Activated T-helper 1 cell treated with anti-CD3 and anti-CD28 coated beads, Interleukin-2, amount 50 U/mL, for 16 hours (primary cell): ENCODE measurements around the gene SUCO.

Experiments
- DNase-seq, 2 donors: peaks; one replicate each; pipeline ENCODE4 v3.0.0-alpha.2; 2020; ENCODE audit warnings: low read depth in 1 of 2, low spot score in 1 of 2

SUCO gene

GRCh38 chr1:172514108-172514507, 18.8 kb upstream of the SUCO start:
- DNase-seq = no peak

- no peak for DNase-seq
Observed at GRCh38 chr1:172515436-172515835, 17.5 kb upstream of the SUCO start.

GRCh38 chr1:172515927-172516326, 17.0 kb upstream of the SUCO start:
- DNase-seq = no peak

- no peak for DNase-seq
Observed at GRCh38 chr1:172517081-172517480, 15.9 kb upstream of the SUCO start.

GRCh38 chr1:172517545-172517944, 15.4 kb upstream of the SUCO start:
- no peak for DNase-seq

GRCh38 chr1:172529304-172529703, 3.6 kb upstream of the SUCO start:
- no peak for DNase-seq

- DNase-seq = no peak
Observed at GRCh38 chr1:172530000-172530399, 3.0 kb upstream of the SUCO start.

GRCh38 chr1:172531412-172532182, 1.4 kb upstream of the SUCO start:
- no peak for DNase-seq

GRCh38 chr1:172532183-172532699, 709 bp upstream of the SUCO start:
- DNase-seq = peak; percentile 53 to 72

GRCh38 chr1:172533513-172534151, 682 bp downstream of the SUCO start:
- DNase-seq = peak in 1 of 2 donors; percentile 1

- DNase-seq = no peak
Observed at GRCh38 chr1:172536256-172536655, 3.3 kb downstream of the SUCO start.

GRCh38 chr1:172537366-172537765, 4.4 kb downstream of the SUCO start:
- DNase-seq = no peak

- DNase-seq = no peak
Observed at GRCh38 chr1:172537827-172538391, 5.0 kb downstream of the SUCO start.

GRCh38 chr1:172540635-172541034, 7.7 kb downstream of the SUCO start:
- no peak for DNase-seq

GRCh38 chr1:172544481-172545104, 11.6 kb downstream of the SUCO start:
- no peak for DNase-seq

- DNase-seq = no peak
Observed at GRCh38 chr1:172545396-172546004, 12.6 kb downstream of the SUCO start.

GRCh38 chr1:172547071-172547470, 14.1 kb downstream of the SUCO start:
- DNase-seq = no peak

GRCh38 chr1:172549621-172550280, 16.8 kb downstream of the SUCO start:
- no peak for DNase-seq

- no peak for DNase-seq
Observed at GRCh38 chr1:172551279-172551678, 18.3 kb downstream of the SUCO start.

- DNase-seq = no peak
Observed at GRCh38 chr1:172554915-172555314, 22.0 kb downstream of the SUCO start.

GRCh38 chr1:172556461-172556860, 23.5 kb downstream of the SUCO start:
- DNase-seq = no peak
